Activated CD8-positive, alpha-beta memory T cell treated with anti-CD3 and anti-CD28 coated beads, Interleukin-2, amount 50 U/mL, for 1 hour (primary cell): ENCODE data around the gene USP4.
A peak's percentile ranks its signal among the peaks of the same experiment; 100 is the strongest.
"Not testable (repeated sequence)": the region's sequence is repeated elsewhere in the genome, so short reads cannot be mapped to it uniquely, and the experiment has no call there.

Experiments used
- DNase-seq: peaks from one replicate; pipeline ENCODE4 v3.0.0-alpha.2; 2020; ENCODE audit errors: extremely low read depth

Gene USP4, protein sequence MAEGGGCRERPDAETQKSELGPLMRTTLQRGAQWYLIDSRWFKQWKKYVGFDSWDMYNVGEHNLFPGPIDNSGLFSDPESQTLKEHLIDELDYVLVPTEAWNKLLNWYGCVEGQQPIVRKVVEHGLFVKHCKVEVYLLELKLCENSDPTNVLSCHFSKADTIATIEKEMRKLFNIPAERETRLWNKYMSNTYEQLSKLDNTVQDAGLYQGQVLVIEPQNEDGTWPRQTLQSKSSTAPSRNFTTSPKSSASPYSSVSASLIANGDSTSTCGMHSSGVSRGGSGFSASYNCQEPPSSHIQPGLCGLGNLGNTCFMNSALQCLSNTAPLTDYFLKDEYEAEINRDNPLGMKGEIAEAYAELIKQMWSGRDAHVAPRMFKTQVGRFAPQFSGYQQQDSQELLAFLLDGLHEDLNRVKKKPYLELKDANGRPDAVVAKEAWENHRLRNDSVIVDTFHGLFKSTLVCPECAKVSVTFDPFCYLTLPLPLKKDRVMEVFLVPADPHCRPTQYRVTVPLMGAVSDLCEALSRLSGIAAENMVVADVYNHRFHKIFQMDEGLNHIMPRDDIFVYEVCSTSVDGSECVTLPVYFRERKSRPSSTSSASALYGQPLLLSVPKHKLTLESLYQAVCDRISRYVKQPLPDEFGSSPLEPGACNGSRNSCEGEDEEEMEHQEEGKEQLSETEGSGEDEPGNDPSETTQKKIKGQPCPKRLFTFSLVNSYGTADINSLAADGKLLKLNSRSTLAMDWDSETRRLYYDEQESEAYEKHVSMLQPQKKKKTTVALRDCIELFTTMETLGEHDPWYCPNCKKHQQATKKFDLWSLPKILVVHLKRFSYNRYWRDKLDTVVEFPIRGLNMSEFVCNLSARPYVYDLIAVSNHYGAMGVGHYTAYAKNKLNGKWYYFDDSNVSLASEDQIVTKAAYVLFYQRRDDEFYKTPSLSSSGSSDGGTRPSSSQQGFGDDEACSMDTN

DNA sequence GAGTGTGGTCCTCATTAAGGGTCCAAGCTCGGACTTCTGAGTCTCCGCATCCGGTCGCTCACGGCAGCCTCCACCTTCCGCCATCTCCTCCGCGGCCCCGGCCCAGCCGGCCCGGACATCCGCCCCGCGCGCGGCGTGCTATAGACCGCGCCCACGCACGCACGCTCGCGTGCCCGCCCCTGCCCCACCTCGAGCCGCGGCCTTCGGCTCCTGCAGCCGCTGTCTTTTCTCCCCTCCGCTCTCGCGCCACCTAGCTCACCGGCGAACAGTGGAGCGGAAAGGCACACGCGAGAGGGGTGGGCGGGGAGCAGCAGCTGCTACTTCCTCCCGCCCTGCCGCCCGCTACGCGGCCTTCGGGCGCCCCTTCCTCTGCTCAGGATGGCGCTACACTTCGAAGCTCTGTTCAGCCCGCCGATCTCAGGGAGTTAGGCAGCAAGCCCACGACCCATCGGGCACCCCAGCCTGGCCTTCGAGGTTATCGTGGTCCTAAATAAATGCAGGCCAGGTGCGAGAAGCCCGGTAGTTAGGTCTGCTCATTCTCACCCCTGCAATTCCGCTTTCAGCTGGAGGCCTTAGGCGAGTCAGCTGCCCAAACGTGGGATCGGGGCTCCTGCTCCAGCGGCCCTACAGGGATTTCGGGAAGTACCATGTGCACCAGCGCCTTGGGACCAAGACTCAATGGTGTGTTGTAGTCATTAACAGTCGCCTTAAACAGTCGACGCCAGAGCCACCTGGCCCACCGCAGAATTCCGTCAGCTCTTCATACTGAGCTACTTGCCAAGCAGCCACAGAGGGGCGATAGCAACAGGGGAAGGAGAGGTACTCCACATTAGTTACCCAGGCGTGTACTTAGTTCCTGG is at the start of gene USP4:
Gene USP4 (minus strand): TSS at position 113 of the 860 bp plus-strand sequence. CDS start 29 bp downstream, at position 84.
- peak; percentile 75 for DNase-seq

DNA sequence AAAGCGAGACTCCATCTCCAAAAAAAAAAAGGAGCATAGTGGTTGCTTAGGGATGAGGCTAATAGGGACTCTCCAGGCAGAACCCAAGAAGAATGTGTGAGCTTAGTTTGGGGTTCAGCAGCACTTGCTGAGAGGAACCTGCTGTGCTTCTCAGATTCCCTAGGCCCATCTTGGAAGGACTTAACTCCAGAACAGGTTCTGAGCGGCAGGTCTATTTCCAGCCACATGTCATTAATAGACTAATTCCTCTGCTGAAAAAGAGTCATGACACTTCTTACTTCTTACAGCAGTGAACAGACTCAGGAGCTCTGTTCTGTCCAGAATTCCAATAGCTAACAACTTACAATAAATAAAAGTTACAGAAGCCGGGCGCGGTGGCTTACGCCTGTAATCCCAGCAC is 49.4 kb upstream of the USP4 start:
- no peak for DNase-seq

DNA sequence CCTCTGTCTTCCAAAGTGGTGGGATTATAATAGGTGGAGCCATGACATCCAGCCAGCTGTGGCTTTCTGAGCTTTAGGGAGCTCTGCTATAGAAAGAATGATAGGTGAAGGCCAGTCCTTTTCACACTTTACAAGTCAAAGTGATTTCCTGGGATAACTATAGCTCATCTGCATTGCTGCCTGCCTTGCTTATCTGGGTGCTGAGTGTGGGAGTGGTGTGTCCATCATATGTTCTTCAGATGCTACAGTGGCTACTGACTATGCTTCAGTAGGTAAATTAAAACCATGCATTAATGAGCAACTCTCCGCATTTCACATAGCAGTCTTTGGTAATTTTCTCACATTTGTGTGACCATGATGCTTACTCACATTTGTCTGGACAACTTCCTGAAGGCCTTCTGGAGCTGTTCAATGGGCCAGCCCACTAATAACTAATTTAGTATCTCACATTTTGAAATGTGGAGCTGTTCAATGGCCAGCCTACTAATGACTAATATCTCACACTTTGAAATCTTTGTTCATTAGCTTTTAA is 48.5 kb upstream of the USP4 start:
- DNase-seq, result no peak

DNA sequence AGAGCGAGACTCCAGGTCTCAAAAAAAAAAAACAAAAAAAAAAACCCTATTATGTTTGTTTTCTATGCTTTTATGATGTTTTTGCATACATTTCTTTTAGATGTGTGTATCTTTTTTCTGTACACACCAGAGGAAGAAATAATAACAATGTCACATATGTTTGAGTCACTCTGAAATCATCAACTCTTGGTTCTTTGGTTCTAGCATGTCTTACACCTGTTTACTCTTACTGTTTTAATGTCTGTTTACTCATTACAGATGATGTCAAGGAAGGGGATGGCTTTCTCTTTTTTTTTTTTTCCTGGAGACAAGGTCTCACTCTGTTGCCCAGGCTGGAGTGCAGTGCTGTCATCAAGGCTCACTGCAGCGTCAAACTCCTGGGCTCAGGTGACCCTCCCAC is 47.9 kb upstream of the USP4 start:
- DNase-seq, result no peak

DNA sequence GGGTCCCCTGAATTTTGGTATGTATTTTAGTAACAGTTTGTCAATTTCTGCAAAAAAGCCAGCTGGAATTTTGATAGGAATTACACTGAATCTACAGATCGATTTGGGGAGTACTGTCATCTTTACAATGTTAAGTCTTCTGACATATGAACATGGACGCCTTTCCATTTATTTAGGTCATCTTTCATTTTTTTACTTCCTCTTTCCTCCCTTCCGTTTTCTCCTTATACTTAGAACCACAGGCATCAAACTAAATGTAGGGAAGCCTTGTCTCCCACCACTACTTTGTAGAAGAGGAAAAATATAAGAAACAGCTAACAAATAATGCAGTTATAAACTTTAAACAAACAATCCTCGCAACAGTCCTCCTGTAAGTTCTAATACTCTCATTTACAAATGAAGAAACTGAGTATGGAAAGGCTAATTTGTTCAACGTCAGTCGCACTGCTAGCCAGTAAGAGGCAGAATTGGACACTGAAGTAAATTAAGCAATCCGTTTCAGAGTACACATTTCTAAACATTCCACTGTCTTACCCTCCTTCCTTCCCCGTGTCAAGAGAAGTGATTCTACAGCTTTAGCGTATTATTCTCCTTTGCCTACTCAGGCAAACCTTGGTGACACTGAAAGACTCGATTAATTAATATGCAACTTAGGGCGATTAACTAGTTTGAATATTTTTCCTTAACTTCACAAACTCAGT is 46.4 kb upstream of the USP4 start:
- DNase-seq, result no peak

DNA sequence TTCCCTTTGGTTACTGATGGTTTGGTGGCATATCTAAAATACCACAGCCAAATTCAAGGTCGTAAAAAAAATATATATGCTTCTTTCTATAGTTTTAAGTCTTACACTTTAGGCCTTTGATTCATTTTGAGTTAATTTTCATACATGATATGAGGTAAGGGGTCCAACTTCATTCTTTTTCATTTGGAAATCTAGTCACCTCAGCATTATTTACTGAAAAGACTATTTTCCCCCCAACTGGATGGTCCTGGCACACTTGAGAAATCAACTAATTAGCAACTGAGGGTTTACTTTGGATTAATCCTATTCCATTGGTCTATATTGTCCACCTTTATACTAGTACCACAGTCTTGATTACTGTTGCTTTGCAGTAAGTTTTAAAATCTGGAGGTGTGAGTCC is 45.8 kb upstream of the USP4 start:
- no peak for DNase-seq

DNA sequence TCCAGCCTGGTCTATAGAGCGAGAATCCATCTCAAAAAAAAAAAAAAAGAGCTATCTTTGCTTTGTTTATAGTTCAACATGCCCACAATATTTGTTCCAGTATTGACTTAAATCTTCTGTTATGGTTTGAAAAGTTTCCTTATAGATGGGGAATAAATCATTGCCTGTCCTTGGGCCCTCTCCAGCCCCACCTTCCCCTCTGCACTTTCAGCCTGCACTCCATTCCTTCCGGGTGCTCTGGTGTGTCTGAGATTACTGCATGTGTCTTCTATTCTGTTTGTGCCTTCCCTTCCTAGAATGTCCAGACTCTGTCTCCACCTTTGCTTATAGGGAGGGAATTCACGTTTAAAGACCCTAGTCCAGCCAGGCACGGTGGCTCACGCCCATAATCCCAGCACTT is 43.5 kb upstream of the USP4 start:
- DNase-seq, result no peak

DNA sequence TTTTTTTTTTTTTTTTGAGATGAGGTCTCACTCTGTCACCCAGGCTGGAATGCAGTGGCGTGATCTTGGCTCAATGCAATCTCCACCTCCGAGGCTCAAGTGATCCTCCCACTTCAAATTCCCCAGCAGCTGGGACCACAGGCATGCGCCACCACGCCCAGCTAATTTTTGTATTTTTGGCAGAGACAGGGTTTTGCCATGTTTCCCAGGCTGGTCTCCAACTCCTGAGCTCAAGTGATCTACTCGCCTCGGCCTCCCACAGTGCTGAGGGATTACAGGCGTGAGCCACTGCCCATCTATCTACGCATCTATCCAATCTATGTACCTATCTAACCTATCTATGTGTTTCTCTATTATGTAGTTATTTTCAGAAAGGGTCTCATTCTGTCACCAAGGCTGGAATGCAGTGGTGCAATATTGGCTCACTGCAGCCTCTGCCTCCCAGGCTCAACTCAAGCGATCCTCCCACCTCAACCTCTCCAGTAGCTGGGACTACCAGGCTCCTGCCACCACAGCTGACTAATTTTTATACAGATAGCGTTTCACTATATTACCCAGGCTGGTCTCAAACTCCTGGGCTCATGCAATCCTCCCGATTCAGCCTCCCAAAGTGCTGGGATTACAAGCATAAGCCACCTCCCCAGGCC is 38.5 kb upstream of the USP4 start:
- no peak for DNase-seq

DNA sequence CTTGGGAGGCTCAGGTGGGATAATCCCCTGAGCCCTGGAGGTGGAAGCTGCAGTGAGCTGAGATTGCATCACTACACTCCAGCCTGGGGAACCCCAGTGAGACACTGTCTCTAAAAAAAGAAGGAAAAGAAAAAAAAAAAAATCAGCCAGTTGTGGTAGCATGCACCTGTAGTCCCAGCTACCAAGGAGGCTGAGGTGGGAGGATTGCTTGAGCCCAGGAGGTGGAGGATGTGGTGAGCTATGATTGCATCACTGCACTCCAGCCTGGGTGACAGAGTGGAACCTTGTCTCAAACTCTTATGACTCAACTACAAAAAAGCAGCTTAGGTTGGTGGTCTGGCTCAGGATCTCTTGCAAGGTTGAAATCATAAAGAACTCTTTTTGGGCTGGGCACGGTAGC is 37.6 kb upstream of the USP4 start:
- no peak for DNase-seq

DNA sequence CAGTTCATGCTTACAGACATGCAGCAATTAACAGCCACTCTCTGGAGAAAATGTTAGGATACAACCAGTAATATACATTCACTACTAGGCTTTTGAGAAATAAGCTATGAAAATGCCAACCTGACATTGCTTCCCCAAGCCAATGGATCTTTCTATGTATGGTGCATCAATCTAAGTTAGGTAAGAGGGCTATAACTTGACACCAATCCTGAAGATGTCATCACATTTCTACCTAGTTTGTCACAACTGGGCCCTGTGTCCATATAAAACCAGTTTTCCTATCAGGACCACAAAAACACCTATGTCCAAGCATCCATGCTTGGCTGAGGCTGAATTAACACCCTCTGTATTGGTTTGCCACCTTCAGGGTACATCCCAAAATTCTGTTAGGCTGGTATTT is 32.1 kb upstream of the USP4 start:
- no peak for DNase-seq

DNA sequence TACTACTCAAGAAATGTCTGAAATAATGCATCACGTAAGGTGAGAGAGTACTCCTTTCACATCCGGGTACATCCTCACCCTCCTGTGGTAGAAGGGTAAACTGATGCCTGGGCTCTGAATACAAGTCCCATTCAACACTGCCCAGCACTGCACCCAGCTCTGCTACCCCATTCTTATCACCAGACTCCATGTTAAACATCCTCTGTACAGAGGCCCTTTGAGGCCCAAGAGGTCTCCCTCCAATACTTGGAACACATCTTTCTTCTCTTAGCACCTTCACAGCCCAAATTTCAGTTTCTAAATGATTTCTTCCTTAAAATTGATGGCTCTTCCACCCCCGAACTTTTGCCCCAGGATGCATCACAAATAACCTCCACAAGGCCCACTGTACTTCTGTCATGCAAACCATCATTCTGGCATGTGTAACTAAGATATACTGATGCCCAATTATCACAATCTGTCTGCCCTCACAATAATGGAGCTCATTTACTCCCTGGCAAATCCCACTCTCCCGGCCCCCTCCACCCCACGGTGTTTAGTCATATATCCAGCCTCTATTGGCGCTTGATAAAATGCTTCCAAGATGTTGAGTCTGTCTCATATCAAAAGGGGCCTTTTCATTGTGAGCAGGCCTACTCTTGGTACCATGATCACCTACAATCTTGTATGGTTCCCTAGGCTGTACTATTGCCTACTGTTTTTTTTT is 30.9 kb upstream of the USP4 start:
- DNase-seq, result no peak

DNA sequence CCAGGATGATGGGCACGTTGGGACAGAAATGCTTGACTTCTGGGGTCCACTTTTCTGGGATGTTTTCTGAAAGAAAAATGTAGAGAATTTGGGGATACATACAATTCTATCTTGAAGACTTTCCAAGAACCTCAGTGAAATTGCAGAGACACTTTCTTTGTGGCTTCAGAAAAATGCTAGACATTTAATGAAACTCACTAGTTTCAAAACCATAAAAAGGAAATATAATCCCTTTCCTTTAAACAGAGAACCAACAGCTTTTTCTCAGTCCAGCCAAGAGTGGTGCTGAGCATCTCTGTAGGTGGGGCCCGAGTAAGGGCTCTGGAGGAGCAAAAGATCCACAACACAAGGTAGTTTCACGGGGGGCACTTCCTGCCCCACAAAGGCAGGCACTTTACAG is 22.7 kb upstream of the USP4 start:
- no peak for DNase-seq

DNA sequence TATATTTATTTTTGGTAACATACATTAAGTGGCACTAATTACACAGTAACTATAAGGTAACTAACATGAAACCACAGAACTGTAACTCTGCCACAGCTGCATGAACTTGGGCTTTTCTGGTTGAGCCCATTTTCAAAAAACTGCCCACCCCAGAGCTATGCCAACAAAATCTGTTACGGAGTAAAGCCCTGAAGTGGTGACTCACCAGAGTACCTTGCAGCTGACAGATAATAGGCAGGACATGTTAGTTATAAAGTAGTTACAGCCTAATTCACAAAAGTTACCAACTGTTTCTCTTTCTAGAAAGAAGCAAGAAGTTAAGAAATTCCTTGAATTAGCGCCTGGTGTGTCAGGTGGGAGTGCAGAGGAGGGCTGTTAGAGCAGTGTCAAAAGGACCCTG is 19.8 kb upstream of the USP4 start:
- DNase-seq, result no peak

DNA sequence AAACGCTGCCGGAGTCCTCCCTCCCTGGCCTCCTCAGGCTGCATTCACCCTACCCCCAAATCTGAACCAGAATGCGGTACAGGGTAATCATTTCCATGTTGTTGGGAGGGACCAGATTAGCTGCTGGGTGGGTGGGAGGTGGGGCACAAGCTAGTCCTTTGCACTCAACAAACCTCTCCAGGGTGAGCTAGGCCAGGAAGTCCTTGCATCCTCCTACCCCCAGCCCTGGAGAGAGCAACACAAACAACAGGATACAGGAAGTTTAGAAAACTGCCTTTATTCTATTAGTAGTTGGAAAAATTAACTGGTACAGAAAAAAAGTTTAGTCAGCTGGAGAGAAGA is 19.0 kb upstream of the USP4 start:
- no peak for DNase-seq

DNA sequence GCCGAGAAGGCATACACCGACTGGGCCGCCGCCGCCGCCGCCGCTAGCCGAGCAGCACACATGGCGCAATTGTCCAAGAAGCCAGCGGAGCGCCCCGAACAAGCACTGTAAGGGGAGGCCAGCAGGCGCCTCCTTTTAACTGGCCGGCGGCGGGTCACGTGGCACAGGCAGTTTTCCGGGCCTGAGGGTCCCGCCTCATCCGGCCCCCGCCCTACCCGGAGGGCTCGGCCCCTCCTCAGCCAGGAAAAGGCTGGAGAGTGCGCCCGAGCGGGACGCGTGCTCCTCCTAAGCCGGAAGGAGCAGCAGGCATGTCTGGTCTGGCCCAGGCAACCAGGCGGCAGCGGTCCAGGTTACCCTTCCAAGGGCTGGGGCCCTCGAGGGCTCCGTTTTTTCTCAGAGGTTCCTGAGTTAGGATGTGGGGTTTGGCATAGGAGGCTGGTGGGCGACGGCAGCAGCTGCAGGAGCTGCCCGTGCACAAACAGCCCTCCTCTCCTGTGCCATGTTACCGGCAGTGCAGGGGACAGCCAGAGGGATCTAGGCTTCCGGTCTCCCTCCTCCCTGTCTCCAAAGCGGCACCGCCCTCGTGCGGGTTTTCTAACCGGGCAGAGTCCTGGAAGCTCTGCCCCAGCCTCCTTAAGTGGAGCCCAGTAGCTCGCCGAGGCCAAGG is 18.5 kb upstream of the USP4 start, which contains the start of gene GPX1:
Gene GPX1 (minus strand): TSS at position 137 of the 667 bp plus-strand sequence. CDS start 75 bp downstream, at position 62.
- DNase-seq, result peak; percentile 36

DNA sequence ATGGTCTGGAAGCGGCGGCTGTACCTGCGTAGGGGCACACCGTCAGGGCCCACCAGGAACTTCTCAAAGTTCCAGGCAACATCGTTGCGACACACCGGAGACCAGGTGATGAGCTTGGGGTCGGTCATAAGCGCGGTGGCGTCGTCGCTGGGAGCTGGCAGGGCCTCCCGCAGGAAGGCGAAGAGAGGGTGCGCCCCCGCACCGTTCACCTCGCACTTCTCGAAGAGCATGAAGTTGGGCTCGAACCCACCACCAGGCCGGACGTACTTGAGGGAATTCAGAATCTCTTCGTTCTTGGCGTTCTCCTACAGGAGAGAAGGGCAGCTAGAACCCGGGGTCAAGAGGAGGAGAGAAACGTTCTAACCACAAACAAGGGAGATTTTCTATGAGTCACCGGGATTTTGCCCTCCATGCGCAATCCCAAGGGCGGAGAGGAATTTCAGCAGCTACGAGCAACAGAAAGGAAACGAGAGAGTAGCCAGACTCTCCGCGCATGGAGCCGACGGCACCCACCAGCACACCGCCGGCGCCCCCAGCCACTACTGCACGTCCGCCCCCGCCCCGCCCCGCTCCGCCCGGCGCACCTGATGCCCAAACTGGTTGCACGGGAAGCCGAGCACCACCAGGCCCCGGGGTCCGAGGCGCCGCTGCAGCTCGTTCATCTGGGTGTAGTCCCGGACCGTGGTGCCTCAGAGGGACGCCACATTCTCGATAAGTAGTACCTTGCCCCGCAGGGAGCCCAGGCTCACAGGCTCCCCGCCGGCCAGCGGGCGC is 17.8 kb upstream of the USP4 start:
- DNase-seq, result not testable (repeated sequence)

DNA sequence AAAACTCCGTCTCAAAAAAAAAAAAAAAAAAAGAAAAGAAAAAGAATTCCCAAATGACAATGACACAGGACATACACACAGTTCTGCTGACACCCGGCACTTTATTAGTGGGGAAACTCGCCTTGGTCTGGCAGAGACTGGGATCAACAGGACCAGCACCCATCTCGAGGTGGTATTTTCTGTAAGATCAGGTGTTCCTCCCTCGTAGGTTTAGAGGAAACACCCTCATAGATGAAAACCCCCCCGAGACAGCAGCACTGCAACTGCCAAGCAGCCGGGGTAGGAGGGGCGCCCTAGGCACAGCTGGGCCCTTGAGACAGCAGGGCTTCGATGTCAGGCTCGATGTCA is 17.2 kb upstream of the USP4 start:
- not testable (repeated sequence) for DNase-seq

DNA sequence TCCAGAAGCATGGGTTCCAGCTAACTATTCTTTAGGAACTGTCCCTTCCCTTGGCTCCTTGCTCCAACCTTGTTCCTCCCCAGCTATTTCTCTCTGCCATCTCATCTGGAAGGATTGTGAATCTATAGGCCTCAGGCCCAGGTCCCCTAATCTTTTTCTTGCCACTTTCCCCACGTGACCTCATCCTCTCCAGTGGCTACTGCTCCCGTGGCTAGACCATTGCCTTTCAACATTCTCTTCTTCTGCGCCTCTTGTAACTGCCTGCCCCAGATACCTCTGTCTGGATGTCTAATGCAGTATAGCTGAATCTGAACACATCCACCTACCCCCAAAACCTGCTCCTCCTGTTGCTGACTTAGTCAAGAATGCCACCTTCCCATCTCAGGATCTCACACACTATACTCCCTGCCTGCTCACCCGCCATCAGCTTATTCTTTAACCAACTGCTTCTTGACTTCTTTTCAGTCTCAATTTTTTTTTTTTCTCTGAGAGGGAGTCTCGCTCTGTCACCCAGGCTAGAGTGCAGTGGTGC is 13.1 kb upstream of the USP4 start:
- DNase-seq, result no peak
